BLaER1 (cell line): ENCODE measurements around the gene PRDM11.

Experiments used
- H3K27ac ChIP-seq: shearing (Covaris generic); formaldehyde crosslinking; 2 replicates; pipeline ENCODE4 v1.8.1; 2022
- H3K27me3 ChIP-seq: shearing (Covaris generic); formaldehyde crosslinking; 2 replicates; pipeline ENCODE4 v1.8.1; 2022
- H3K36me3 ChIP-seq: shearing (Covaris generic); formaldehyde crosslinking; 2 replicates; pipeline ENCODE4 v1.8.1; 2022
- H3K4me1 ChIP-seq: shearing (Covaris generic); formaldehyde crosslinking; 2 replicates; pipeline ENCODE4 v1.8.1; 2022
- H3K4me2 ChIP-seq: shearing (Covaris generic); formaldehyde crosslinking; 2 replicates; pipeline ENCODE4 v1.8.1; 2022
- H3K4me3 ChIP-seq: shearing (Covaris generic); formaldehyde crosslinking; 2 replicates; pipeline ENCODE4 v1.8.1; 2022
- H3K9ac ChIP-seq: shearing (Covaris generic); formaldehyde crosslinking; 2 replicates; pipeline ENCODE4 v1.8.1; 2022
- H3K9me3 ChIP-seq: shearing (Covaris generic); formaldehyde crosslinking; 2 replicates; pipeline ENCODE4 v1.8.1; 2022
- H4K20me1 ChIP-seq: shearing (Covaris generic); formaldehyde crosslinking; 2 replicates; pipeline ENCODE4 v1.8.1; 2022
- Cebpa-rat ChIP-seq: shearing (Covaris generic); IDR thresholded peaks from 2 replicates; pipeline ENCODE4 v1.8.1; 2022

Gene PRDM11

DNA sequence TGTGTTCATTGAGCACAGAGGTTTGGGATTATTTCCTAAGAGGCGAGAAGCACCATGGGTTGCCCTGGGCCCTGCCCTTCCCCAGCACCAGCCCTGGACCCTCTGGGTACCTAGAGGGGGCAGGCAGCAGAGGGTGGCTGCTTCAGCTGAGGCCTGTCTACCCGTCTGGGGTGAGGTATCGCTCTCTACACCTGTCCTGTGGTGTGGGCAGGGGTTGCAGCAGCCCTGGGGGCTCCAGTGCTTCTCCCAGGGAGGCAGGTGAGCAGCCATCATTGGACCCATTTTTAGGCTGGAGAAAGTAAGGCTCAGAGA is 15.6 kb downstream of the PRDM11 start:
- Histone ChIP-seq H3K36me3 (no peaks in the 10 kb centered on the region), H3K9ac (no peak overlapping the region), H4K20me1 (peaks cover 65% of the 10 kb centered on the region), H3K9me3 (no peaks in the 10 kb centered on the region), H3K4me2 (peak overlapping the region; percentile 89; the same call in 1 of the 2 replicates), H3K4me3 (no peak overlapping the region), H3K27ac (0 out of 2 replicates have a peak overlapping the region, but pooled peaks have one; percentile 25), H3K27me3 (no peaks in the 10 kb centered on the region), H3K4me1 (peaks cover 97% of the 10 kb centered on the region)
- no peak for TF ChIP-seq Cebpa-rat

DNA sequence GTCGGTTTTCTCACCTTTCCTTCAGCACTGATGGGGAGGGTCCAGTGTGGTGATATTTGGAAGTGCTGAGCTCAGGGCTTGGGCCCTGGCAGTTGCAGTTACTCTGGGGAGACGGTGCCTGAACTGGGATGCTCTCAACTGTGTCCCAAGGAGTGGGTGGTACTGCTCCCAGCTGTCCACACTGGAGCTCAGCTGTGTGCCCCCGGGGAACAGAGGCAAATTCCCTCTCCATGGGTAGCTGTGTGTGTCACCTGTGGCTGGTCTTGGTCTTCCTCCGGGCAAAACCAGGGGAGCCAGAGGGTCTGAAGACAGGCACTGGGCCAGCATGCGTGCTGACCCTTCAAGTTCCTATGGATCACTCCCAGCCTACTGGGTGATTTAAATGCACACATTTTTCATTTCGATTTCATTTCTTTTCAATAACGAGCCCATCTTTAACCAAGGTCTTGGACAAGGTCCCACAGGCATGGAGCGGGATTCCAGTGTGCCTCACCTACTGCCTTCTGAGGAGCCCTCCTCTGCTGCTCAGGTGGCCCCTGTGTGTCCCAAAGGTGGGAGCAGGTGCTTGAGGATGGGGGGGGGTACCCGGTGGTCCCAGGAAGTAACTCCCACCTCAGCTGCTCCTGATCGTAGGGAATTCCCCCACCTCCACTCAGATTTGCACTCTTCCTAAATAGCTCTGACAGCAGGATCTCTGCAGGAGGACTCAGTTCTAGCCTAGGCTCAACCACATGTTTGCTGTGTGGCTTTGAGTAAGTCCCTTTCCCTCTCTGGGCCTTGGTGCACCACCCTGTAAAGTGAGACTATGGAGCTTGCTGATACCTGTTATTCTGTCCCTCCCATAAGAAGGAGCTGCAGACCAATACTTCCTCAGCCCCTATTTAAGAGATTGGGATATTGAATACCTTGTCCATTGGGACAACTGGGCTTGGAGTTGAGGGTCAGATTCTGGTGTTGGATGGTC is 16.8 kb downstream of the PRDM11 start:
- Histone ChIP-seq H3K27me3 (no peaks in the 10 kb centered on the region), H3K4me2 (peak overlapping the region; percentile 89), H3K4me1 (peaks cover 85% of the 10 kb centered on the region), H4K20me1 (peaks cover 70% of the 10 kb centered on the region), H3K36me3 (no peaks in the 10 kb centered on the region), H3K9me3 (no peaks in the 10 kb centered on the region), H3K27ac (no peak overlapping the region), H3K9ac (peak overlapping the region; percentile 47; the same call in 1 of the 2 replicates), H3K4me3 (peak overlapping the region; percentile 12; the same call in 1 of the 2 replicates)
- TF ChIP-seq Cebpa-rat: no peak

DNA sequence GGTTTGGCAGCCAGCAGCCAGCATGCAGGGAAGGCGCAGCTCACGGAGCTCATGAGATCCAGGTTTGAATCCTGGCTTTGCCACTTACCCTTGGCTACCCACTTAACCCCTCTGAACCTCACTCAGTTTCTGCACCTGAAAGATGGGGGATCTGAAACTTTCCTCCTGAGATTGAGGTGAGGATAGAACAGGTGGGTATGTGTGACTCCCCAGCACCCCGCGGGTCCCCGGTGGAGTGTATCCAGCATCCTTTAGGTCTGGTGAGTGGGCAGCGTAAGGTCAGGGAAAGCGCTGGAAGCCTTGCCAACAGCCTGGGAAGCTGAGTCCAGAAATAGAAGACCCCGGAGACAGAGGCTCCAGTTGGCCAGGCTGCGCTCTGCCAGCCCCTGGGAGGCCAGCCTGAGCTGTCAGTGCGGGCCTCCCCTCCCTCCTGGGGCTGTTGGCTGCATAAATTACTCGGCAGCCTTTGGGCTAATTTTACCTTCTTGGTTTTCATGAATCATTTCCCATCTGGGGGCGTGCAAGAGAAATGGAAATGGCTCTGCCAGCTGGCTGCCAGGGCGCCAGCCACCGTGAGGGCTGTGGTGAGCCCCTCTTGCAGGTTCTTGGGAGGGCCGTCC is 17.6 kb downstream of the PRDM11 start:
- no peak overlapping the region; the same call in 1 of the 2 replicates for H3K27ac ChIP-seq
- H3K9ac ChIP-seq: peak overlapping the region; percentile 47; the same call in 1 of the 2 replicates
- H3K4me1 ChIP-seq: peaks cover 77% of the 10 kb centered on the region
- peak overlapping the region; percentile 12 for H3K4me3 ChIP-seq
- H4K20me1 ChIP-seq: peaks cover 68% of the 10 kb centered on the region
- TF ChIP-seq Cebpa-rat: no peak
- H3K9me3 ChIP-seq: no peaks in the 10 kb centered on the region
- H3K4me2 ChIP-seq: peak overlapping the region; percentile 89
- no peaks in the 10 kb centered on the region for H3K36me3 ChIP-seq
- no peaks in the 10 kb centered on the region for H3K27me3 ChIP-seq

DNA sequence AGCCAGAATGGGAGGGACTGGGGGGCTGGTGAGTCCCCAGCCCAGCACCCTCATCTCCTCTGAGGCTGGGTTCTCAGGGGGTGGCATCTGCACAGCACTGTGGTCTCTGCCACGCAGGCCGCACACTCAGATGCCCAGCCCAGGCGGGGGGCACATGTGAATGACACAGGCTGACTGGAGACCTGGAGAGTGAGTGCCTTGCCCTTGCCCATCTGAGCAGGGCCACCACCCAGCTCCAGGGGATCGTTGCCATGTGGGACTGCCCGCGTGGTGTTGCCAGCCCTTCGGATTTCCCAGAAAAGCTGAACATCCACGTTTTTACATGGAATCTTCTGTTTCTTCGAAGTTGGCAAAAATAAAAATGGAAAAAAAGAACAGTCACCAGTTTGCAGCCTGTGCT is 18.9 kb downstream of the PRDM11 start:
- Histone ChIP-seq H3K4me2 (peak overlapping the region; percentile 89), H3K27ac (0 out of 2 replicates have a peak overlapping the region, but pooled peaks have one; percentile 21), H3K9ac (no peak overlapping the region), H3K4me3 (no peak overlapping the region), H3K36me3 (no peaks in the 10 kb centered on the region), H3K4me1 (peaks cover 63% of the 10 kb centered on the region), H3K9me3 (no peaks in the 10 kb centered on the region), H4K20me1 (peaks cover 68% of the 10 kb centered on the region), H3K27me3 (no peaks in the 10 kb centered on the region)
- TF ChIP-seq Cebpa-rat: no peak

DNA sequence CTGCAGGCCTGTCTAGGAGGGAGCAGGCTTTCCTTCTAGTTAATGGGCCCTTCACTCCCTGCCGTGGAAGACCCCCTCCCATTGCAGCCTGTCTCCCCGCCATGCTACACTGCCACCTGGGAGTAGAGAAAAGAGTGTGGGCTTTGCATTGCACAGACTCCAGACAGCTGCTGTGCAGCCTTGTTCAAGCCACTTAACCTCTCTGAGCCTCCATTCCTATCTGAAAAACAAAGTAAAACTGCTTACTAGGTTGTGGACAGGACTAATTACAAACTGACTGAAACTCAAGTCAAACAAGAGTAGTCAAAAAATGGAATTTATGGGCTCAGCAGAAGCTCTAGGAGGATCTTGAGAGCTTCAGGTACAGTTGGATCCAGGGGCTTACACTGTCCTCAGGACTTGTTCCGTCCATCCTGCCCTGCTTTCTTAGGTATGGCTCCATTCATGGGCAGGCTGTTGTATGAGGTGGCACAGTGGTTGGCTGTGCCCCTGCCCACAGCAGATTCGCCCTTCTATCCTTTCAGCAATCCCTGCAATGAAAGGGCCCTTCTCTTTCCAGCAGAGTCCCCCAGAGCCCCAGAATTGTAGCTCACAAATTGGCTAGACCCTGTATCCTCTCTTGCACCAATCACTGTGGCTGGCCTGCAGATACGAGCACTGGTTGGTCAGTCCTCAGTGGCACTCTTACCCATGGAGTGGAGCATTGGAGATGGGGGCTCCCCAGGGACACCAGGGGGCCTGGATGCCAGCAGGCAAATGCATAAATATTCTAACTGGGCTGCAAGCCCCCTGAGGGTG is 19.6 kb downstream of the PRDM11 start:
- Histone ChIP-seq H3K27me3 (no peaks in the 10 kb centered on the region), H4K20me1 (peaks cover 68% of the 10 kb centered on the region), H3K4me2 (peak overlapping the region; percentile 3), H3K9ac (no peak overlapping the region), H3K9me3 (no peaks in the 10 kb centered on the region), H3K27ac (no peak overlapping the region), H3K4me1 (peaks cover 57% of the 10 kb centered on the region), H3K36me3 (no peaks in the 10 kb centered on the region), H3K4me3 (no peak overlapping the region)
- TF ChIP-seq Cebpa-rat: no peak

DNA sequence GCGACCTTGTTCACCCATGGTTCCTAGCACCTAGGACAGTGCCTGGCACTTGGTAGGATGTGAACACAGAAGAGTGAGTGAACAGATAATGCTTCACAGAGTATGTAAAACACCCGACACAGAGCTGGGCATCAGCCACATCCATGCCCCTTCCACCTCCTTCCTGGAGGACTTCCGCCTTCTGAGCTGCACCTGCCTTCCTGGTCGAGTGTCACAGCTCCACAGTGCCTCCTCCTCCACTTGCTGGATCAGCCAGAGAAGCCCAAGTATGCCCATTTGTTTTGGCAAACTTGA is 20.1 kb downstream of the PRDM11 start:
- peak overlapping the region; percentile 3; the same call in 1 of the 2 replicates for H3K4me2 ChIP-seq
- no peak overlapping the region for H3K4me3 ChIP-seq
- peaks cover 52% of the 10 kb centered on the region for H3K4me1 ChIP-seq
- no peaks in the 10 kb centered on the region for H3K27me3 ChIP-seq
- no peak overlapping the region for H3K9ac ChIP-seq
- peaks cover 62% of the 10 kb centered on the region for H4K20me1 ChIP-seq
- H3K36me3 ChIP-seq: no peaks in the 10 kb centered on the region
- no peaks in the 10 kb centered on the region for H3K9me3 ChIP-seq
- no peak for TF ChIP-seq Cebpa-rat
- H3K27ac ChIP-seq: no peak overlapping the region

DNA sequence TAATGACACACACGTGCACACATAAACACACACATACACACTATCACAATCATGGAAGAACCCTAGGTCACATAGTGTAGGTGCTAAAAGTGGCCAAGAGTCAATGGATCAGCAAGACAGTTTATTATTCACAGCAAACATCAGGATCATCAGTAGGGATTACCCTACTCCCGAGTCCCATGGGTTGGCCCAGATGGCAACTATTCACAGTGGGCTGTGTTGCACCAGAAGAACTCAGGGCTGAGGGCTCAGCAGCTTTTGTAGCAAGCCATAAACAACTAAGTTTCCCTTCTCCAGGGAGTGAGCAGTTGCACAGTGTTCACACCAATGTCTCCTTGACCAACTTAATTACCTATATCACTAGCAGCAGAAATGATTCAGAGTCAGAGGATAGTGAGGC is 20.8 kb downstream of the PRDM11 start:
- H3K4me2 ChIP-seq: no peak overlapping the region
- H3K27ac ChIP-seq: no peak overlapping the region
- no peaks in the 10 kb centered on the region for H3K27me3 ChIP-seq
- no peak for TF ChIP-seq Cebpa-rat
- no peak overlapping the region for H3K9ac ChIP-seq
- no peak overlapping the region for H3K4me3 ChIP-seq
- H3K4me1 ChIP-seq: peaks cover 44% of the 10 kb centered on the region
- peaks cover 55% of the 10 kb centered on the region for H4K20me1 ChIP-seq
- H3K9me3 ChIP-seq: no peaks in the 10 kb centered on the region
- no peaks in the 10 kb centered on the region for H3K36me3 ChIP-seq

DNA sequence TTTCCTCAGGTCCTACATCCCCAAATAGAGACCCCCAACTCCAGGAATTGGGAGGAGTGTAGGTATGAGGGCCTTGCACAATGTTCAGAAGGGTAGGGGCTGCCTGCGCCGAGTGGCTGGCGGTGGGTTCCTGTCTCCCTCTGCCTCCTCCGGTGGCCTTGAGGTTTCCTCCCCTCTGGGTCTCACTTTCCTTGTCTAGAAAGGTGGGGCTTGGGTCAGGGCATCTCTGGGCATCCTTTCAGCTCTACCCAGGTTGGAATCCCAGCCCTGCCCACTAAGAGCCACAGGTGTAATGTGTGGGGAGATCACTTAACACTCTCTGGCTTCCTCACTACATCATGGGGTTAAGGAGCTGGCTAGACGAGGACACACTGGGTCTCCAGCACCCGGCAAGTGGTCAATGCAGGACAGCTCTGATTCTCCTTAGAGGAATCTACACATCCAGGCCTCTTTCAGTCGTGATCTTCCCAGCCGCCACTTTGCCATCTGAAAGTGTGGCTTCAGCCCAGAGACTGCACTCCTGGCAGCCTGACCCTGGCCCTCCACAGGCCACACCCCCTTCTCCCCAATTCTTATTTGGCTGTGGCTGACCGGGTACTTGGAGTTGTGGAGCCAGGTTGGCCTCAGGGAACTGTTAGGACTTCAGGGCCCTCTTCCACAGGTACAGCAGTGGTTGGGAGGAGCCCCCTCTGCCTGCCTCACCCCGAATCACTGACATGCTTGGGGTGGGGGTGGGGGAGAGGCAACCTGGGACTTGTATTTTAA is 22.1 kb downstream of the PRDM11 start:
- no peaks in the 10 kb centered on the region for H3K9me3 ChIP-seq
- H3K36me3 ChIP-seq: no peaks in the 10 kb centered on the region
- H3K27me3 ChIP-seq: no peaks in the 10 kb centered on the region
- no peak overlapping the region for H3K9ac ChIP-seq
- H3K27ac ChIP-seq: no peak overlapping the region
- no peak overlapping the region for H3K4me2 ChIP-seq
- H4K20me1 ChIP-seq: peaks cover 42% of the 10 kb centered on the region
- H3K4me3 ChIP-seq: no peak overlapping the region
- peaks cover 32% of the 10 kb centered on the region for H3K4me1 ChIP-seq
- no peak for TF ChIP-seq Cebpa-rat
